ENCODE measurements around the gene CDKL1. TPM values are rescaled to one million over a fixed set of nuclear protein-coding genes. Genes with fewer than 3 reads are reported as not detected.

CDKL1 gene
- polyA plus RNA-seq (ENCODE audit: low read depth in 6 of 6): 10 to 100 TPM in 4 of 6 donors, 1 to 10 TPM in 2; 1.4 to 20.2 (median 12.8) TPM

GRCh38 chr14:50396631-50397389, at the start of gene CDKL1:
Gene CDKL1, minus strand, starts transcription at chr14:50396881. Its CDS starts 1,013 bp downstream, at chr14:50395868.
- Mint-ChIP-seq H3K4me3 (peak within 1 kb of the TSS; percentile 86 to 96 (median 91)), H3K36me3 (peaks cover 0 to 3% of the 10 kb centered on the region in 2 donors), H3K4me1 (peaks cover 25 to 43% (median 41%) of the 10 kb centered on the region in 3 donors), H3K27ac (peak within 1 kb of the TSS in 5 of 6 donors; percentile 11 to 86 (median 60)), H3K9me3 (no peaks in the 10 kb centered on the region), H3K27me3 (no peaks in the 10 kb centered on the region)
- DNase-seq: peak; percentile 29
- peak; percentile 71 to 77 for ATAC-seq (ENCODE audit: low read depth in 2 of 2)

GRCh38 chr14:50434528-50434927, 37.8 kb upstream of the CDKL1 start:
- Mint-ChIP-seq H3K36me3 (peaks cover 17 to 56% of the 10 kb centered on the region in 2 donors), H3K4me1 (no peaks in the 10 kb centered on the region), H3K27me3 (no peaks in the 10 kb centered on the region), H3K27ac (no peak overlapping the region), H3K9me3 (peaks cover 0 to 15% (median 6%) of the 10 kb centered on the region in 7 donors), H3K4me3 (no peak overlapping the region)
- DNase-seq: no peak
- ATAC-seq (ENCODE audit: low read depth in 2 of 2): no peak

- DNase-seq: no peak
- Mint-ChIP-seq H3K9me3 (peaks cover 0 to 11% (median 2%) of the 10 kb centered on the region in 7 donors), H3K4me3 (no peak overlapping the region), H3K4me1 (no peaks in the 10 kb centered on the region), H3K27me3 (no peaks in the 10 kb centered on the region), H3K27ac (peak overlapping the region in 1 of 6 donors; percentile 0), H3K36me3 (peaks cover 8 to 45% of the 10 kb centered on the region in 2 donors)
- ATAC-seq (ENCODE audit: low read depth in 2 of 2): no peak
Measured at GRCh38 chr14:50432131-50432530, 35.5 kb upstream of the CDKL1 start.

GRCh38 chr14:50425816-50426215, 29.1 kb upstream of the CDKL1 start:
- DNase-seq (no peak), ATAC-seq (ENCODE audit: low read depth in 2 of 2) (no peak)
- H3K4me1 Mint-ChIP-seq: no peaks in the 10 kb centered on the region
- H3K9me3 Mint-ChIP-seq: no peaks in the 10 kb centered on the region
- H3K27ac Mint-ChIP-seq: no peak overlapping the region
- no peaks in the 10 kb centered on the region for H3K27me3 Mint-ChIP-seq
- peaks cover 8 to 10% of the 10 kb centered on the region in 2 donors for H3K36me3 Mint-ChIP-seq
- no peak overlapping the region for H3K4me3 Mint-ChIP-seq

- H3K36me3 Mint-ChIP-seq: peaks cover 8 to 10% of the 10 kb centered on the region in 2 donors
- ATAC-seq (ENCODE audit: low read depth in 2 of 2) (no peak), DNase-seq (no peak)
- H3K9me3 Mint-ChIP-seq: no peaks in the 10 kb centered on the region
- no peaks in the 10 kb centered on the region for H3K4me1 Mint-ChIP-seq
- H3K27me3 Mint-ChIP-seq: no peaks in the 10 kb centered on the region
- no peak overlapping the region for H3K4me3 Mint-ChIP-seq
- H3K27ac Mint-ChIP-seq: no peak overlapping the region
Measured at GRCh38 chr14:50425105-50425504, 28.4 kb upstream of the CDKL1 start.

GRCh38 chr14:50423529-50423928, 26.8 kb upstream of the CDKL1 start:
- no peaks in the 10 kb centered on the region for H3K4me1 Mint-ChIP-seq
- DNase-seq (no peak), ATAC-seq (ENCODE audit: low read depth in 2 of 2) (no peak)
- no peak overlapping the region for H3K4me3 Mint-ChIP-seq
- no peaks in the 10 kb centered on the region for H3K27me3 Mint-ChIP-seq
- no peak overlapping the region for H3K27ac Mint-ChIP-seq
- H3K9me3 Mint-ChIP-seq: no peaks in the 10 kb centered on the region
- H3K36me3 Mint-ChIP-seq: peaks cover 8 to 10% of the 10 kb centered on the region in 2 donors

GRCh38 chr14:50421499-50421898, 24.8 kb upstream of the CDKL1 start:
- H3K36me3 Mint-ChIP-seq: peaks cover 10 to 19% of the 10 kb centered on the region in 2 donors
- no peak overlapping the region for H3K27ac Mint-ChIP-seq
- no peak for ATAC-seq (ENCODE audit: low read depth in 2 of 2)
- no peaks in the 10 kb centered on the region for H3K27me3 Mint-ChIP-seq
- DNase-seq: no peak
- no peak overlapping the region for H3K4me3 Mint-ChIP-seq
- no peaks in the 10 kb centered on the region for H3K4me1 Mint-ChIP-seq
- no peaks in the 10 kb centered on the region for H3K9me3 Mint-ChIP-seq

- Mint-ChIP-seq H3K27ac (no peak overlapping the region), H3K9me3 (peaks cover 0 to 3% (median 0%) of the 10 kb centered on the region in 7 donors), H3K36me3 (peaks cover 10 to 26% of the 10 kb centered on the region in 2 donors), H3K27me3 (no peaks in the 10 kb centered on the region), H3K4me3 (no peak overlapping the region), H3K4me1 (peaks cover 0 to 5% (median 4%) of the 10 kb centered on the region in 3 donors)
- ATAC-seq (ENCODE audit: low read depth in 2 of 2): no peak
- no peak for DNase-seq
Measured at GRCh38 chr14:50417853-50418252, 21.2 kb upstream of the CDKL1 start.

- peaks cover 0 to 6% (median 4%) of the 10 kb centered on the region in 7 donors for H3K9me3 Mint-ChIP-seq
- no peak overlapping the region for H3K27ac Mint-ChIP-seq
- ATAC-seq (ENCODE audit: low read depth in 2 of 2): no peak
Measured at GRCh38 chr14:50410921-50411320, 14.2 kb upstream of the CDKL1 start.

GRCh38 chr14:50410071-50410470, 13.4 kb upstream of the CDKL1 start:
- Mint-ChIP-seq H3K4me1 (peaks cover 2 to 12% (median 4%) of the 10 kb centered on the region in 3 donors), H3K27ac (no peak overlapping the region), H3K4me3 (no peak overlapping the region), H3K9me3 (peaks cover 0 to 12% (median 5%) of the 10 kb centered on the region in 7 donors), H3K27me3 (no peaks in the 10 kb centered on the region), H3K36me3 (peaks cover 0 to 4% of the 10 kb centered on the region in 2 donors)
- DNase-seq: no peak
- no peak for ATAC-seq (ENCODE audit: low read depth in 2 of 2)

More at GRCh38 chr14:50410921-50411320, 14.2 kb upstream of the CDKL1 start:
- Mint-ChIP-seq H3K4me3 (no peak overlapping the region), H3K27me3 (no peaks in the 10 kb centered on the region), H3K4me1 (peaks cover 2 to 11% (median 4%) of the 10 kb centered on the region in 3 donors), H3K36me3 (peaks cover 2 to 7% of the 10 kb centered on the region in 2 donors)
- no peak for DNase-seq

- Mint-ChIP-seq H3K27me3 (no peaks in the 10 kb centered on the region), H3K9me3 (peaks cover 0 to 9% (median 5%) of the 10 kb centered on the region in 7 donors), H3K4me3 (no peak overlapping the region), H3K4me1 (peaks cover 0 to 8% (median 7%) of the 10 kb centered on the region in 3 donors), H3K36me3 (no peaks in the 10 kb centered on the region), H3K27ac (no peak overlapping the region)
- no peak for DNase-seq
- no peak for ATAC-seq (ENCODE audit: low read depth in 2 of 2)
Measured at GRCh38 chr14:50407111-50407812, 10.6 kb upstream of the CDKL1 start.

- ATAC-seq (ENCODE audit: low read depth in 2 of 2): no peak
- H3K9me3 Mint-ChIP-seq: peaks cover 0 to 9% (median 5%) of the 10 kb centered on the region in 7 donors
Measured at GRCh38 chr14:50403419-50403818, 6.7 kb upstream of the CDKL1 start.

GRCh38 chr14:50402965-50403364, 6.3 kb upstream of the CDKL1 start:
- DNase-seq (no peak), ATAC-seq (ENCODE audit: low read depth in 2 of 2) (no peak)
- Mint-ChIP-seq H3K27me3 (no peaks in the 10 kb centered on the region), H3K36me3 (no peaks in the 10 kb centered on the region), H3K4me3 (no peak overlapping the region), H3K27ac (peak overlapping the region in 3 of 6 donors; percentile 10 to 88 (median 21)), H3K4me1 (peaks cover 0 to 25% (median 21%) of the 10 kb centered on the region in 3 donors), H3K9me3 (peaks cover 0 to 9% (median 5%) of the 10 kb centered on the region in 7 donors)

More at GRCh38 chr14:50403419-50403818, 6.7 kb upstream of the CDKL1 start:
- peaks cover 0 to 21% (median 17%) of the 10 kb centered on the region in 3 donors for H3K4me1 Mint-ChIP-seq
- no peaks in the 10 kb centered on the region for H3K36me3 Mint-ChIP-seq
- H3K27ac Mint-ChIP-seq: peak overlapping the region in 3 of 6 donors; percentile 38 to 66 (median 62)
- DNase-seq: no peak
- no peak overlapping the region for H3K4me3 Mint-ChIP-seq
- no peaks in the 10 kb centered on the region for H3K27me3 Mint-ChIP-seq

All from naive B cell (primary cell).